Measurements from ENCODE around the gene SYS1.

Gene SYS1

DNA sequence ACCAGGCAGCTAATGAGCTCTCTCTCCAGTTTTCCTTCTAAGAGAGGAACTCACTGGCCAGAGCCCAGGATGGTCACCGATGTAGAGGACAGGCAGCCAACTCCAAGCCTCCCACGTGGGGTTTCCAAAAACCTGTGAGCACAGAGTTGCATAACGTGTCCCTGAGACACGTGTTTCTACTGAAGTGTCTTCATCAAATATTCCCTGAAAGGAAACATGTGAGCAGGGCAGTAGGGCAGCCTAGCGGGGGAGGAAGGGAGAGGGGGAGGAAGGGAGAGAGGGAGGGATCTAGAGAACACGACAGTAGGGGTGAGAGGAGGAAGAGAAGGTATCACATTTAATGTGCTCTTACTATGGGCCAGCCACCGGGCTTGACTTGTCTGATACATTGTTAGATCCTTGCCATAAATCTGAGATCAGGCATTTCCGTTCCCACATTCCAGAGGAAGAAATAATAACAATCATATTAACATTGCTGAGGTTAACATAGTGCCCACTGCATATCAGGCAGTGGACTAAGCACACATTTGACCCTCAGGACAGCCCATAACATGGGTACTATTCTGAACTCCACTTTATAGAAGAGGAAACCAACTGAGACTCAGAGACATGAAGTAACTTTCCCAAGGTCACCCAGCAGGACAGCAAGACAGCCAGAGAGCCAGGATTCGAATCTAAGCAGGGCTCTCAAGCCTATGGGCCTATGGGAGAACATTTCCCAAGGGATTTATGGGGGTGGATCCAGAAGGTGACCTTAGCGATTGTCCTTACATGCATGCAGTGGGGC is 4.5 kb upstream of the SYS1 start:
- no peak for FAIRE-seq

DNA sequence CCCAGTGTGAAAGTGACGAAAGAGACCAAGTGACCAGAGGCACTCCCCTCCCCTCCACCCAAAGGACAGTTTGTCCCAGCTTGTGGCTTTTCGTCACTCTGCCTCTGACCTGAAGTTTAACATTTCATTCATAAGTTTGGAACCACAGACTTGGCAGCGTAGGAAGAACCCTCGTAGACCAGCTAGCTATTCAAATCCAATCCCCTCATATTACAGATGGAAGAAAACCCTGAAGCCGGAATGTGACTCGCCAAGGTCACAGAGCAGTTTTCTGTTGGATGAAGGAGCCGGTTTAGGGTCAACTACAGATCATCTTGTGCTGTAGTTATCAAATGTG is 3.9 kb upstream of the SYS1 start:
- no peak for FAIRE-seq

DNA sequence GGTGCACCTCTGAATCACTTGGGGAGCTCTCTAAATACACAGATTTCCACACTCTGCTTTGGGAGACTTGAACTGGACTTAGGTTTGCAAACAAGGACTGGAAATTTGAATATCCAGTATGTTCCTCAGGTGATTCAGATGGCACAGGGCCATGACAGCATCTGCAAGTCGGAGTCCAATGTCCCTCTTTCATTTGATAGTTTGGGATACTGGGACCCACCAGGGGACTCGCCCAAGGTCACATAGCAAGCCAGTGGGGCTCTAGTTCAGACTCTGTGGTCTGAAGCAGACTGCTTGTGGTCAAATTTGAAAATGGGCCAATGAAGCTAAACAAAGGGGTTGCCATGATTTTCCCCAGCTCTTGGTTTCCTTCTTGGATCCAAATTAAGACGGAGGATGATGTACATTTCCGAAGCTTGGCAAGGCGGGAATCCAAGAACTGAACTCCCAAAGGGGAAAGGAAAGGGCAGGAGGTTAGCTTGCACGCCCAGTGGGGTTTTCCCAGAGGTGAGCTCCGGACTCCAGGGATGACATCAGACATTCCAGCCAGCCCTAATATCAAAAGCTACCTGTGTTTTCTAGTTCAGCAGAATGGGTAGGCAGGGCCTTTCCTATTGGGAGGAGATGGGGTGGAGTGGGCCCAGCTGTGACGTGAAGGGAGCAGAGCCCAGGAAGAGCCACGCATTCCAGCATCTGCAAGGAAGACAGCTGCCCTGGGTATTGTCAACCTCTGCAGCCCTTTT is 3.4 kb upstream of the SYS1 start:
- FAIRE-seq = no peak

- no peak for FAIRE-seq
These were observed 1.2 kb upstream of the SYS1 start for GRCh38 chr20:45361793-45362192.

DNA sequence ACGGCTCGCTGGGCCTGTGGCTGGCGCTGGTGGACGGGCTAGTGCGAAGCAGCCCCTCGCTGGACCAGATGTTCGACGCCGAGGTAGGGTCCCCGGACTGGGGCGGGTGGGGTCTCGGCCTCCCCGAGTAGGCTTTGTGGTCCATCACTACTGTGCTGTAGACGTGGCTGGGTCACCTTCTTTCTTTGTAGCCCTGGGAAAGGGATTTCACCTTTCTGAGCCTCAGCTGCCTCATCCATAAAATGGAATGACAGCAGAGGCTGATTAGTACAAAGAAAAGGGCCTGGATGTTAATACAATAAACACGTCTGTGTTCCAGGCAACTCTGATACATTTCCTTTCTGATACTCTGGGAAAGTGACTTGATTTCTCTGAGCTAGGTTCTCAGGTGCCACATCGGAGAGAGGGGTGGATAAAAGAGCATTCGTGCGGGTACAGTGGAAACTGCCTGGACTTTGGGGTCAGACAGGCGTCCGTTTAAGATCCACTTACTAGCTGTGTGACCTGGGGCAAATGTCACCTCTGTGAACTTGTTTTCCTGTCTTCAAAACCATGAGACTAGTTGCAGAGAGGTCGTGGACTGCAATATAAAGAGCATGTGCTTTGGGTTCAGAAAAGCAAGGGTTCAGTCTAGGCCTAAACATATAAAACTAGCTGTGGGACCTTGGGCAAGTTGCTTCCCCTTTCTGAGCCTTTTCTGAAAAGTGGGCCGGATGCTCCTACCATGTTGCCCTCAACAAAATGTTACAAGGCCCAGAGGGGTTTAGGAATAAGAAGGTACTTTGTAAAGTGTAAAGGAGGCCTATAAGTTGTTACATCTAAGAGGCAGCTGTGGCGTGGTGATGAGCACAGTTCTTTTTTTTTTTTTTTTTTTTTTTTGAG is 896 bp downstream of the SYS1 start:
- FAIRE-seq = no peak

DNA sequence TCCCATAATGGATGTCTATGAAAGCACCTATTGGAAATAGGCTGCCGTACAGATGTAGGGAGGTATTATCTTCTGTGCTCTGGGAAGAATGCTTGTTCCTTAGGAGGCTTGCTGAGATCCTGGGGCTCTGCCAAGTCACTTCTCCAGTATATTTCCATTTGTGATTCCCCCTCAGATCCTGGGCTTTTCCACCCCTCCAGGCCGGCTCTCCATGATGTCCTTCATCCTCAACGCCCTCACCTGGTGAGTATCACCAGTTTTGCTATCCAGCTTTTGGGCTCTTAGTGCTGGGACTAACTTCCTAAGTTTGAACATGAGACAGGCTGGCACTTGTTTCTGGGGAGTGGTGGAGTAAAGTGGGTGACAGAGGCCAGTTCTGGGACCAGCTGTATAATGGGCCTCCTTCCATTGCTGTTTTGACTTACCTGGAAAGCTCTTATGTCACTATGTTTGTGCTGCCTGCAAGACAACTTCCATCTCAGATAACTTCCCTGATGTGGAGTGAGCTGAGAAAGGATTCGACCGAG is 2.6 kb downstream of the SYS1 start:
- no peak for FAIRE-seq

GRCh38 chr20:45366192-45366591 is 3.2 kb downstream of the SYS1 start:
- no peak for FAIRE-seq

DNA sequence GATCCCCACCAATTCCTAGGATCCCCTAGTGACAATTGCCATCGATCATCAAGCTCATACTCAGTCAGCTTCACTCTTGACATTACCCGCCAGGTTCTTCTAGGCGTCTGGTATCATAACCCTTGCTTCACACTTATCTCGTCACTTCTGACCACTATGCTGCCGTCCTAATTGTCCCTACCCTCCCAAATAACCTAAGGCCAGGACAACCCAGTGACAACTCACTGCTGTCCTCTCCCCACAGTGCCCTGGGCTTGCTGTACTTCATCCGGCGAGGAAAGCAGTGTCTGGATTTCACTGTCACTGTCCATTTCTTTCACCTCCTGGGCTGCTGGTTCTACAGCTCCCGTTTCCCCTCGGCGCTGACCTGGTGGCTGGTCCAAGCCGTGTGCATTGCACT is 3.7 kb downstream of the SYS1 start:
- no peak for FAIRE-seq

DNA sequence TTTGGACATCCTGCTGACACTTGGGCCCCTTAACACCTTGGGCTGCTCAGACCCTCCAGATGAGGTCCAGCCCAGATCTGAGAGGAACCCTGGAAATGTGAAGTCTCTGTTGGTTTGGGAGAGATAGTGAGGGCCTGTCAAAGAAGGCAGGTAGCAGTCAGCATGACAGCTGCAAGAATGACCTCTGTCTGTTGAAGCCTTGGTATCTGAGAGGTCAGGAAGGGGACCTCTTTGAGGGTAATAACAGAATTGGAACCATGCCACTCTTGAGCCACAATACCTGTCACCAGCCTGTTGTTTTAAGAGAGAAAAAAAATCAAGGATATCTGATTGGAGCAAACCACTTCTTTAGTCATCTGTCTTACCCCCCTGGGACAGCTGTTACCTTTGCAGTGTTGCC is 4.2 kb downstream of the SYS1 start:
- FAIRE-seq = no peak

DNA sequence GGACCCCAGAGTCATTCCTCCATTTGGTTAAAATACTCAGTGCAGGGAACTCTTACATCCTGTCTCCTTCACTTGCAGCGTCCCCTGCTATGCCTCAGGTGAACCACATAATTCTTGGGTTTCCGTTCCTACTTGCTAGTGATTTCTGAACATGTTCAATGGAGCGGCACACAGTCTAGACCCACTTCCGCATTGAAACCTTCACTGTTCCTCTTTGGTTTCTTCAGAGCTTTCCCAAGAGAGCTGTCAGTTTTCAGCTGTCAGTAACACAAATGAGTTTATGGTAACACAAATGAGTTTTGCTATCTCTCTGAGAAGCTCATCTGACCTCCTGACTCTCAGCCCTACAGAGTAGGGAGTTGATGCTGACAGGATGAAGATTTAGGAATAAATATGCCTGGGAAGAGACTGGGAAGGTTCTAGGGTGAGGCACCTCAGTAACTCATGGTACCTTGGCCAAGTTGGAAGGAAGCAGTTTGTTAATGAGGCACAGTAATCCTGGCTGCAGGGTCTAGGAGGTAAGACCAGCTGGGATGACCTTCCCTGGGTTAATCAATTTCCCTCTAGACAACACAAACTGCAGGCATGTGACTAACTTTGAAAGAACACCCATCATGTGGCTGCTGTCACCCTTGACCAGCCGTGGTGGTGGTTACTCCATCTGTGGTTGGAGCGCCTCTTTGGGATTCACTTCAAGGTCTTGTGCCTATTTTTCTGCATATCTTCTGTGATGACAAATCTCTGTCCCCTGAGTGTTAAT is 5.4 kb downstream of the SYS1 start:
- FAIRE-seq = no peak

DNA sequence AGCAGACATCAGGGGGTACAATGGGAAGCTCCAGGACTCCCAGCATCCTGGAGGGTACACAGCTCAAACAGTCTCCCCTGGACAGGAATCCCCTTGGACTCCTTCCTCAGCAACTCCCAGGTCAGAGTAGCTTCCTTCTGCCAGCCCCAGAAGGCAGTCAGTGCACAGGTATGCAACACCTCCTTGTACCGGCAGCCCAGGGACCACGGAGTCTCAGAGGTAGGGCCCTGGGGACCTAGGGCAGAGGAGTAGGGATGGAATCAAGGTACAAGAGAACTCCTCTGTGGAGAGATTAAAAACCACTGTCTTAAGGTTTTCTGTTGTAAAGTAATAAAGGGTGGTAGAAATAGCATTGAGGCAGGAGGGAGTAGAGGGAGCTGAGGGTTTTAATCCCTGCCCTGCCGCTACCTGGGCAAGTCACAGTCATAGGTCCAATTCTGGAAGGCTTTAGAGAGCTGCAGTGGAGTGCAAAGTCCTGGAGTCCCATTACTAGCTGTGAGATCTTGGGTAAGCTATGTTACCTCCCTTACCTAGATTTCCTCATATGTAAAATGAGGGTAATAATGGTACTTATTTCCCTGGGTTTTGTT is 7.7 kb downstream of the SYS1 start:
- FAIRE-seq = no peak

GRCh38 chr20:45372241-45372640 is 9.3 kb downstream of the SYS1 start:
- no peak for FAIRE-seq

DNA sequence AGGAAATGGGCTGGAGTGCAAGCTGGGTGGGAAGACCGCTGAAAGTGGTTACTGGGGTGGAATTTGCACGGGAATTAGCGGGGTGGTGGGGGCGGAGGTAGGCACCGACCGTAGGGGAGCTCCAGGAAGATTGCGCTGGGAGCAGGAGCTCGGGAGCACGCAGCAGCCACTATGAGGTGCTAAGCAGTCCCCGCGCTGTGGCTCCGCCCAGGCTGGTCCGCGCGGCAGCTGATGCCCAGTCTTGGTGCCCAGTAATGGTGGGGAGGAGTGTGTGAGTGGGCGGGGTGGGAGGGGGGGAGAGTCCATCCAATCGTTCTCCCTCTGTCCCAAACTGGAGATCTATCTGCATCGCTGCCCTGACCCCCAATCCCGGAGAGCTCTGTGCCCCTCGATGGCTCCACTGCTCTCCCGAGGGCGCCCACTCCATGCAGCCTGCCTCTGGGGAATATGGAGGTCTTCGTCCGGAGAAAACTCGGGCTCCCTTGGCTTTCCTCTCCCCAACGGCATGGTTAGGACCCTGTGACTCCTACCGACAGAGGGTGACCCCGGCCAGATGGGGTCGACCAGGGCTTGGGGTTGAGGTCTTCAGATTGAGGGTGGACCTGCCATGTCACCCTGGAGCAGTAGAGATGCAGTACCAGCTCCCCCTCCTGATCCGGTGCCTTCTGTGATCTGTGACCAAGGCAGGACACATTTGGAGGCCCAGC is 9.8 kb downstream of the SYS1 start:
- no peak for FAIRE-seq

GRCh38 chr20:45373353-45374100 is 10.6 kb downstream of the SYS1 start:
- FAIRE-seq = no peak

DNA sequence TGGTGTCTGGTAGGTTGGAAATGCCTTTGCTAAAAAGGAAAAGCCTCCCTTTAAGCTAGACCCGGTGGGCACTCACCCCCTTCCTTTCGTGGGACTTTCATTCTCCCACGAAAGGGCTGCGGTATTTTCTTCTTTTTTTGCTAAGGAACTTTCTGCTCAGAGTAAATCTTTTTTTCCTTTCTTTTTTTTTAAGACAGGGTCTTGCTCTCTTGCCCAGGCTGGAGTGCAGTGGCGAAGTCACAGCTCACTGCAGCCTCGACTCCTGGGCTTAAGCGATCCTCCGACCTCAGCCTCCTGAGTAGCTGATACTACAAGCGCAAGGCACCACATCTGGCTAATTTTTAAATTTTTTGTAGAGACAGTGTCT is 11.1 kb downstream of the SYS1 start:
- no peak for FAIRE-seq

- FAIRE-seq = no peak
These were observed 12.0 kb downstream of the SYS1 start for GRCh38 chr20:45374966-45375365.

DNA sequence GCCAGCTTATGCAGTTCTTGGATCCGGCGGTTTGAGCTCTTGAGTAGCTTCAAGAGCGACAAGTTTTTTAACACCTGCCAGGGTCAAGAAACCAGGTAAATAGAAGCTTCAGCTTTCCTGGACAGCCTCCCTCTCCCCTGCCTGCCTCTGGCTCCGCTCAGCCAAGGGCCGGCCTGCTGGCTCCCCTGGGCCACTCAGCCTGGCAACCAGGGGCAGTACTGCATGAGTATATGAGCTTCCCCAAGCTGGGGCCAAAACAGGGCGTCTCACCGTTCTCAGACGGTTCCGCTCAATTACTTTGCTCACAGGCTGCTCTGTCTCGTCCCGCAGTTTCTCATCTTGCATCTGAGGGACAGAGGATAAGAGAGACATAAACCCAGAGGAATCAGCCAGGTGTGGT is 14.3 kb downstream of the SYS1 start:
- FAIRE-seq = no peak

DNA sequence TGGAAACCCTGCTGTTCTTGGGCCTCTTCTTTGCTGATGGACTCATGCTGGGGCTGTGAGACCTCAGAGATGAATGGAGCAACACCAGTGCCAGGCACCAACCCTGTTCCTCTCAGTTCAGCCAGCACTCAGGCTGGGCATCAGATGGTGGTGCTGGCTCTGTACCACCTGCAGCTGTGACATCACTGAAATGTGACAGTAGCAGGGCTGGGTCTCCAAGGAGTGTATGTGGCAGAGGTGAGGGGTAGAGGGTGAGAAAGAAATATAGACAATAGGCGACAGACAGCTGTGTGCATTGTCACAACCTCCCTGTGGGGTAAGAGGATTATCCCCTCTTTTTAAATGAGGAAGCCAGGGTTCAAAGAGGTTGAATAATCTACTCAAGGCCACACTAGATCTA is 15.2 kb downstream of the SYS1 start, which contains the start of gene TP53TG5:
Gene TP53TG5, minus strand, starts transcription at position 135 of the 400 bp plus-strand sequence. Its CDS starts 89 bp downstream, at position 46.
- no peak for FAIRE-seq

GRCh38 chr20:45387274-45387673 is 24.3 kb downstream of the SYS1 start:
- no peak for FAIRE-seq

DNA sequence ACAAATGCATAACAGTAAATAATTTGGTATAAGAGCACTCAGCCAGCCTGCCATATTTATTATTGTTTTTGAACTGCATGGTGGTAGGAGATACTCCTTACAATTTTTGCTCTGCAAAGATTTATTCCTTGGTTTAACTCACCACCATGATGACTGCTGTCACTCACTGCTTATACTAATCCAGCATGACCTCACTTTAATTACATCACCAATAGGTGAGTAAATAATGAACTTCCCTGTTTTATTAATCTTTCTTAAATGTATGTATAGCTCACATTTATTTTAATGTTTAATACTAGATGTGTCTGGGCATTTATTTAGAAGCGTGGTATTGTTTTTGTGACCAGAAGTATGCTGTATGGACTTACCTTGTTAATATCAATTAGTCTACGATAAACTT is 28.0 kb downstream of the SYS1 start:
- FAIRE-seq = no peak

GRCh38 chr20:45391559-45391958 is 28.6 kb downstream of the SYS1 start:
- no peak for FAIRE-seq
